HG02610 (cell line): ENCODE measurements around the gene ERGIC2.

ENCODE experiments used
- ATAC-seq: cut with Tn5 transposase; IDR thresholded peaks from one replicate; pipeline ENCODE4 v1.9.1; 2021; ENCODE audit warnings: mild to moderate bottlenecking, moderate library complexity; ENCODE audit not compliant: unreplicated experiment

ERGIC2 gene

DNA sequence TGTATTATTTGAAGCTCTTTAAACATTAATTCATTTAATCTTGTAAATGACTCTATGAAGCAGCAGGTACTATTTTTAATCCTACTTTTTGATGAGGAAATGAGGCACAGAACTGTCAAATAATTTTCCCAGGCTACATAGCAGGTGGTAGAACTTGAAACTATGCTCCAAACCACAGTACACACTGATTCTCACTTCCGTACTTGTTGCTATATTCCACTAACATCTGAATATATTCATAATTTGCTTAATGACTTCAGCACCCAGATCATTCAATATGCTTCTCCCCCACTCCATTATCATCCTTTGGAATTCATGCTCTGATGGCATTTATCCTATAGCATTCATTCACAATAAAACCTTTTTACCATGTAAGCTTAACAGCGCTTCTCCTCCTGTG lies 4.9 kb downstream of the ERGIC2 start:
- ATAC-seq = peak; percentile 28

GRCh38 chr12:29374913-29375312 lies 6.1 kb downstream of the ERGIC2 start:
- ATAC-seq = peak; percentile 37

DNA sequence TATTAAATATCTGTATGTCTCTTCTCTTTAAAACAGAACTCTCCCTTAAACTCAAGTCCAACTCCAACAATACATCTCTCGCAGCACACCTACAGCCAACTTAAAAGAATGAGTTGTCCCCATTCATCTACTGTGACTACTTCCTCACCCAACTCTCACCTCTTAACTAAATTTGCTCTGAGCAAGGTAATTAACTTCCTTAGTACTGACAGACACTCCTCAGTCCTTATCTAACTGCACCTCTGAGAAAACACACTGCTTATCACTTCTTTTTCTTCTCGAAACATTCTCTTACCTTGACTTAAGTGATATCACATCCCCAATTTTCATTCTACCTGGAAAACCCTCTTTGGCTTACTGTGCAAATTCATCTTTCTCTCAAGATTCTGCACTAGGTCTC lies 7.0 kb downstream of the ERGIC2 start:
- no peak for ATAC-seq

DNA sequence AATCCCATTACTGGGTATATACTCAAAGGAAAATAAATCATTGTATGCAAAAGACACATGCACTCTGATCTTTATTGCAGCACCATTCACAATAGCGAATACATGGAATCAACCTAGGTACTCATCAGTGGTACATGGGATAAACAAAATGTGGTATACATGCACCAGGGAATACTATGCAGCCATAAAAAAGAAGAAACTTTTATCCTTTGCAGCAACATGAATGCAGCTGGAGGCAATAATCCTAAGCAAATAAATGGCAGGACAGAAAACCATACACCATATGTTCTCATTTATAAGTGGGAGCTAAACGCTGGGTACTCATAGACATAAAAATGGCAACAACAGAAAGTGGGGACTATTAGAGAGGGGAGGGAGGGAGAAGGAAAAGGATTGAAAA lies 15.9 kb downstream of the ERGIC2 start:
- ATAC-seq = no peak

GRCh38 chr12:29354954-29355353 lies 26.0 kb downstream of the ERGIC2 start:
- no peak for ATAC-seq

GRCh38 chr12:29350080-29350479 lies 30.9 kb downstream of the ERGIC2 start:
- no peak for ATAC-seq

DNA sequence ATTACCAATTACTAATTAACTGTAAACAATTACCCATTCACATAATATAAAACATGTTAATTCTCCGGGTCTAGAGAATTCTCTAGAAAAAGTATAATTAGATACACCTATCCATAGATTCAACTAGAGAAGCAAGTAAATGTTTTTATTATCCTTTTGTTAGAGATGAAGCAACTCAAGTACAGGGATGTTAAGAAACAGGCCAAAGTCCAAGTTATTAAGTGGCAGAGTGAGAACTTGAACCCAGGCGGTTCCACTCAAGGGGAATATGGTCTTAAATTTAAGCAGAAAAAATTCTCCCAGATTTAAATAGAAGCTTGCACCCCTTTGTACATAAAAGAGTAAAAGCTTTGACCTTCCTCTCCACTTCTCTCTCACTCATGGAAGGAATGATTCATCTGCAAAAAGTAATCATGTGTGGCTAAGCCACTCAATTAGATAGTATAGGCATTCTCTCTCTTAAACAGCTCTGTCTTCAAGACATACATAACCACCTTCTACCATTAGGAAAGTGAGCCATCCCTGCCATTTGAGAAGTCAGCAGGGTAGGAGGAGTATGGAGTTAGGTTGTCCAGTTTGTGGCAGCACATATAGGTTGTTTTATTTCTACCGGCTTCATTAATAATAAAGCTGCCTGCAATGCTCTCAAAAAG lies 34.1 kb downstream of the ERGIC2 start:
- no peak for ATAC-seq

GRCh38 chr12:29343022-29343799 lies 37.8 kb downstream of the ERGIC2 start:
- no peak for ATAC-seq

DNA sequence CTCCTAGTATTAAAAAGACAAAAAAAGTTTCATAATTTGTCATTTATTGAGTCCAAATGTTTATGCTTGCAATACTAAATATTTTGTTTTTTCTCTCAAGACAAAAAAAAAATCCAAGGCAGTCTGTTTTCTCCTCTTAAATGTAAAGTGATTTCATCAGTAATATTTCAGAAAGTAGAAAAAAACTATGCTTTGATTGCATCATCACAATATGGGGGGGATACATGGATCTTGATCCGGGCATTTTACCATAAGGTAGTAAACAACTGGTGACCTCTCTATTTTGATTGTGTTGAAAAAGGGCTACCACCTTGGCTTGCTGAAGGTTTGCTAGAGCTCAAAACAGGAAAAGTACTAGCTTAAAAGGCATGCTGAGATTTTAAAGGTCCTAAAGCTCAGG lies 43.6 kb downstream of the ERGIC2 start:
- no peak for ATAC-seq

DNA sequence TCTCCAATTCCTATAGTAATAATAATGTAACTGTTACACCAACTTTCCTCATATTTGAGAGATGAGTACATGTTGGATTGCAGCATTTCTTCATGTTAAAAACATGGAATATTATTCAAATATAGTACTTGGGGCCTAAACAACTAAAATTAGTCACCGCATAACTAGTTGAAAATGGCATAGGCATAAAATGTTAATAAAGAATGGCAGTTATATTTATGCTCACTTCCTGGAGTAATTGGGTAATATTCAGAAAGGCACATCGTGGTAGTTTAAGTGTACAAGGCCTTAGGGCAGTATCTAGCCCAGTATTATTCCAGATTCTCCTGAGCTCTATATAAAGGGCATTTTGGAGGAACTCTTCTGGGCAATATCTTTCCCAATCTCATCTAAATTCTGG lies 46.0 kb downstream of the ERGIC2 start:
- no peak for ATAC-seq

GRCh38 chr12:29333178-29333577 lies 47.8 kb downstream of the ERGIC2 start:
- no peak for ATAC-seq

DNA sequence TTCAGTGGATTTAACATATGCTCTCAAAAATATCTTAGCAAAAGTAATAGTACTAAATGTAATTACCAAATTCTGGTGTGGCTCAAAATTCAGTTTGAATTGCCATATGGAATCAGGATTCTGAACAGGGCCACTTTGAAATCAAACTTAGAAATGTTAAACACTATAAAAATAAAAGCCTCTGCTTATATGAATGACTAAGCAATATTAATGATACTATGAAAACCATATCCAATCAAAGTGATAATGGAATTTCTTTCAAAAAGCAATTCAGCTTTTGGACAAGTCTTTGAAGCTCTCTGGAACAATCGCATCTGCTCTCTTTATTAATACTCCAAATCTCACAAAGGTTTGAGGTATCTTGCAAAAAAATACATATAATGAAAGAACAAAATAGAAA lies 51.6 kb downstream of the ERGIC2 start:
- ATAC-seq = no peak

GRCh38 chr12:29322157-29322556 lies 58.8 kb downstream of the ERGIC2 start:
- ATAC-seq = no peak

DNA sequence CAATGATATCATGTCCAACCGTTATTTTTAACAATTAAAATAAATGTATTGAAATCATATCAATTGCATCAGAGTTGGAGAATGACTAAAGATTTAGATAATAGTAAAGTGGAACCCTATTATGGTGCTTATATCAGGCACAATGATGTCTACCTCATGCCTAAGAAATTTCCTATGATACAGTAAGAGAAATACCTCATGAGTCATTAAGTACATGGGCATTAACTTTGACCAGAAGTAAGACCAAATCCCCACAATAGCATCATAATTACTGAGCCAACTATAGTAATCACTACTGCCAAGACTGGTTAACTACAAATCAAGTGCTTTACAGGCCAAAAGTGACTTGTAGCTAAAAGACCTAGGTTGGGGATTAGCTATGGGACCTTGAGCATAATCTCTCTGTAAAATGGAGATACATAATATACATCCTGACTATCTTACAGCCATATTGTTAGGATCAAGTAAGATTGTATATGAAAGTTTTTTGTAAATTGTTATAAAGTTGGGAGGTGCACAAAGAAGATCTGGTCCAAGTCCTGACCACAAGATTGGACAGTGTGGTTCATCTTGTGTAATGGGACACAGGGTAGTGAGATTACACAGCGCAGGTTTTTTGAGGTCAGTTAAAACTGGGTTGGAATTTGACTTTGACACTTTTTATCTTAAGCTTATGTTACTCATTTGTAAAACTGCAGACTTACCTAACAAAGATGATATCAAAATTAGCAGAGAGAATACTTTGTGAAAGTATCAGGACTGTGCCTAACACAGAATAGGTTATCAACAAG lies 60.5 kb downstream of the ERGIC2 start:
- no peak for ATAC-seq

- ATAC-seq = peak; percentile 100
Observed at GRCh38 chr12:29317556-29318363, 63.2 kb downstream of the ERGIC2 start.

DNA sequence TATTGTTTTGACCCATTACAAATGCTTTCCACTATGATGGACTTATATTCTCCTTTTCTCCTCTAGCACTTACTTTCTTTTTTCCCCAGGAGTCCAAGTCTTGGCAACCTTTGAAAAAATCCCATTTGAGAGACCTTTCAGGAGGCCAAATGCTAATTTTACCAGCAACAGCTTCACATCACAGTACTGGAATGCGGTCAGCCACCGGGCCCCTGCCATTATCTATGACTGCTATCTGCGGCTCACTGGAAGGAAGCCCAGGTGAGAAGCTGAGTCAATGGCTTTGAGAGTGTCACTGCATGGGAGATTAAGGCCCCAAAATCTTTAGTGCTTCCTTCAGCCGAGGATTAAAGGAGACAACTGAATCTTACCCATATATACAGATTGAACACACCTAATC lies 64.2 kb downstream of the ERGIC2 start:
- no peak for ATAC-seq

DNA sequence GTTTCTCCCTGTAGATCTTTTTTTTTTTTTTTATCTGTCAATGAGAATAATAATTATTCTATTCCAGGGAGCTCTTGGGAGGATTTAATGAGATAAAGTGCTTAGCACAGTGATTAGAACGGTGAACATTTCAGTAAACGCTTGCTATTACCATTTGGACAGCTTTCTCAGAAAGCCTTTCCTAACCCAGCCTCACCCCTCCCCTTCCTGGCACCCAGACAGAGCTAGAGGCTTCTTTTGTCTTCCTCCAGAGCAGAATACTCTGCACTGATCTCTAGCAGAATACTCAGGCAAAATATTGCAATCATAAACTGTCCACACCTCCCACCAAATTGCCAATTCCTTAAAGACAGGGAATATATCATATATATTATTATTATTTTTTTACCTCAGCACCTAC lies 66.6 kb downstream of the ERGIC2 start:
- ATAC-seq = no peak

DNA sequence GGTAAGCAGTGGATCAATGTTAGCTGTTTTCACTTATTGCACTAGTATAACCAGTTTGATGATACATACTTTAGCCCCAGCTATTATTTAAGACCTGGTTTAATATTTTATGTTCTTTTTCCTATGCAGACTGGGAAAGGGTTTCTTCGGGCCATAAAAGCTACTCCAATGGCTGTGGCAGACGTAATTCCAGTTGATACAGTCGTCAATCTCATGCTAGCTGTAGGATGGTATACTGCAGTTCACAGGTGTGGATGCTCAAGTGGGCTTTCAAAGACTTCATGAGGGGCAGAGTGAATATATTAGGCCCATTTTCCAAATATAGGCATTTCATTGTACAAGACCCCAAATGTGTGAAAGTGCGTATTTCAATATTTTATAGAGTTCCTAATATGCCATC lies 70.1 kb downstream of the ERGIC2 start:
- no peak for ATAC-seq

- no peak for ATAC-seq
Observed at GRCh38 chr12:29309320-29309902, 71.6 kb downstream of the ERGIC2 start.

GRCh38 chr12:29306682-29307081 lies 74.3 kb downstream of the ERGIC2 start:
- no peak for ATAC-seq

DNA sequence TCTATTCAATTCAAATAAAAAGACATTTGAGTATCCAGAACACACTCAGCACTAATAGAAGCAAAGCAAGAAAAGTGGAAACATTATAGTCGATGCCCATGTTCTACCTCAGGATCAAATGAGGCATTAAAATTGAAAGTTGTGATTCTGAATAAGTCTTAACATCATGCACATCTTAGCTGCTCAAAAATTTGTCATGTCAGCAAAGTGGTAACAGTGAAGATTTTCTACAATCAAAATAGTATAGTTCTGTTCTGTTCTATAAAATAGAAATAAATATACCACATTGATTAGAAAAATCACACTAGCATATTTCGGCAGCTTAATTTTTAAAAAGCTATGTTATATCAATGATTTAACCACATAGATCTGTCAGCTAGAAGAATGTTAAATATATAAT lies 74.7 kb downstream of the ERGIC2 start:
- no peak for ATAC-seq
